HT1080 (cell line): ENCODE measurements around the gene COX10. TPM values are rescaled to one million over a fixed set of nuclear protein-coding genes. Genes with fewer than 3 reads are reported as not detected.
A peak's percentile ranks its signal among the peaks of the same experiment; 100 is the strongest.
"Not testable (repeated sequence)": the region's sequence is repeated elsewhere in the genome, so short reads cannot be mapped to it uniquely, and the experiment has no call there.

ENCODE experiments used
- DNase-seq: peaks from one replicate; pipeline ENCODE4 v3.0.0-alpha.2; 2015; ENCODE audit warnings: low read depth
- total RNA-seq: library from RNA; depleted of rRNA; stranded (reverse); fragments of >200 nt; shearing (Covaris generic); gene quantifications from 2 replicates; pipeline ENCODE4 v1.2.3, GENCODE V29; 2014

Gene COX10
- total RNA-seq, 1 experiment from 2014 or later: 32.4 TPM

- DNase-seq: no peak
Measured at GRCh38 chr17:14203388-14203787, 134.1 kb downstream of the COX10 start.

GRCh38 chr17:14204084-14204483 lies 134.8 kb downstream of the COX10 start:
- no peak for DNase-seq

GRCh38 chr17:14204546-14204945 lies 135.2 kb downstream of the COX10 start:
- DNase-seq: no peak

GRCh38 chr17:14205380-14205779 lies 136.1 kb downstream of the COX10 start:
- no peak for DNase-seq

GRCh38 chr17:14205992-14206461 lies 136.7 kb downstream of the COX10 start:
- peak; percentile 66 for DNase-seq

GRCh38 chr17:14206891-14207290 lies 137.6 kb downstream of the COX10 start:
- no peak for DNase-seq

GRCh38 chr17:14207791-14208190 lies 138.5 kb downstream of the COX10 start:
- no peak for DNase-seq

GRCh38 chr17:14209215-14209614 lies 139.9 kb downstream of the COX10 start:
- no peak for DNase-seq

GRCh38 chr17:14211246-14211645 lies 141.9 kb downstream of the COX10 start:
- DNase-seq: no peak

GRCh38 chr17:14211801-14212200 lies 142.5 kb downstream of the COX10 start:
- DNase-seq: no peak

GRCh38 chr17:14212401-14212800 lies 143.1 kb downstream of the COX10 start:
- no peak for DNase-seq

- peak; percentile 36 for DNase-seq
Measured at GRCh38 chr17:14214271-14214670, 145.0 kb downstream of the COX10 start.

GRCh38 chr17:14222611-14223010 lies 153.3 kb downstream of the COX10 start:
- DNase-seq: no peak

GRCh38 chr17:14225254-14225980 lies 156.1 kb downstream of the COX10 start:
- DNase-seq: no peak

GRCh38 chr17:14227052-14227451 lies 157.7 kb downstream of the COX10 start:
- DNase-seq: no peak

- DNase-seq: no peak
Measured at GRCh38 chr17:14228903-14229302, 159.6 kb downstream of the COX10 start.

- not testable (repeated sequence) for DNase-seq
Measured at GRCh38 chr17:14231187-14231586, 161.9 kb downstream of the COX10 start.

GRCh38 chr17:14235047-14235446 lies 165.7 kb downstream of the COX10 start:
- DNase-seq: not testable (repeated sequence)

GRCh38 chr17:14236032-14236431 lies 166.7 kb downstream of the COX10 start:
- not testable (repeated sequence) for DNase-seq

GRCh38 chr17:14236762-14237161 lies 167.5 kb downstream of the COX10 start, which contains the start of gene CDRT15:
CDRT15 (minus strand) TSS chr17:14236862; CDS start chr17:14236833, 29 bp downstream.
- DNase-seq: not testable (repeated sequence)

- not testable (repeated sequence) for DNase-seq
Measured at GRCh38 chr17:14239271-14239670, 170.0 kb downstream of the COX10 start.

- no peak for DNase-seq
Measured at GRCh38 chr17:14245002-14245401, 175.7 kb downstream of the COX10 start.

GRCh38 chr17:14245629-14246028 lies 176.3 kb downstream of the COX10 start:
- DNase-seq: no peak
